CD4-positive, CD25-positive, alpha-beta regulatory T cell (primary cell): Measurements from ENCODE around the gene BTRC. TPM values are rescaled to one million over a fixed set of nuclear protein-coding genes. Genes with fewer than 3 reads are reported as not detected.
"Not testable (repeated sequence)": the region's sequence is repeated elsewhere in the genome, so short reads cannot be mapped to it uniquely, and the experiment has no call there.

Experiments used
- ATAC-seq, 2 donors: fragments of 150-1000 bp; cut with Tn5 transposase; one replicate each; pipeline ENCODE4 v1.10.0; 2021; ENCODE audit warnings: low read depth in 2 of 2, moderate number of reproducible peaks in 2 of 2, moderate library complexity in 1 of 2
- DNase-seq, 3 donors: peaks; one replicate each; pipeline versions ENCODE4 v3.0.0 to v3.0.0-alpha.2; 2012 to 2022; ENCODE audit warnings: mixed read lengths in 1 of 3
- H3K27ac ChIP-seq: one replicate; pipeline ENCODE4 v1.7.0; 2013; ENCODE audit warnings: mild to moderate bottlenecking, low read length; ENCODE audit not compliant: insufficient read depth, poor library complexity, severe bottlenecking
- H3K27me3 ChIP-seq: one replicate; pipeline ENCODE4 v1.7.0; 2013; ENCODE audit warnings: low read length; ENCODE audit not compliant: control insufficient read depth, insufficient read depth
- H3K36me3 ChIP-seq: one replicate; pipeline ENCODE4 v1.7.0; 2013; ENCODE audit warnings: mild to moderate bottlenecking, low read length, moderate library complexity; ENCODE audit not compliant: control insufficient read depth, insufficient read depth
- H3K4me1 ChIP-seq: 2 replicates; pipeline ENCODE4 v1.7.0; 2013; ENCODE audit warnings: mild to moderate bottlenecking, low read length; ENCODE audit not compliant: insufficient read depth, control insufficient read depth, poor library complexity, severe bottlenecking
- H3K4me3 ChIP-seq: one replicate; pipeline ENCODE4 v1.7.0; 2013; ENCODE audit warnings: low read depth, mild to moderate bottlenecking, low read length, moderate library complexity
- H3K9me3 ChIP-seq, 2 experiments: 1 replicate in 1 of 2; 2 replicates in 1 of 2; pipeline ENCODE4 v1.7.0; 2013; ENCODE audit warnings: low read length in 2 of 2, mild to moderate bottlenecking in 1 of 2, moderate library complexity in 1 of 2; ENCODE audit not compliant: control insufficient read depth in 2 of 2
- H3K27ac Mint-ChIP-seq, 3 donors: one replicate each; pipeline ENCODE4 v1.8.0; 2020 to 2022; ENCODE audit warnings: mild to moderate bottlenecking in 3 of 3, mixed read lengths in 3 of 3, moderate library complexity in 2 of 3
- H3K27me3 Mint-ChIP-seq: one replicate; pipeline ENCODE4 v1.8.0; 2022; ENCODE audit warnings: mild to moderate bottlenecking, mixed read lengths
- H3K36me3 Mint-ChIP-seq: one replicate; pipeline ENCODE4 v1.8.0; 2020; ENCODE audit warnings: mixed read lengths
- H3K4me1 Mint-ChIP-seq, 4 donors: one replicate each; pipeline ENCODE4 v1.8.0; 2020 to 2022; ENCODE audit warnings: mixed read lengths in 4 of 4, mild to moderate bottlenecking in 1 of 4
- H3K4me3 Mint-ChIP-seq, 4 donors: one replicate each; pipeline ENCODE4 v1.8.0; 2020 to 2022; ENCODE audit warnings: mild to moderate bottlenecking in 4 of 4, mixed read lengths in 4 of 4, moderate library complexity in 3 of 4
- H3K9me3 Mint-ChIP-seq, 7 donors: one replicate each; pipeline ENCODE4 v1.8.0; 2020 to 2022; ENCODE audit warnings: mixed read lengths in 7 of 7, mild to moderate bottlenecking in 3 of 7, moderate library complexity in 2 of 7
- polyA plus RNA-seq, 4 donors: library from polyadenylated mRNA; unstranded; fragments of 300-500 nt; fragmentation: Illumina TruSeq; gene quantifications; one replicate each; pipeline ENCODE4 v1.2.3, GENCODE V29; 2021
- total RNA-seq: library from RNA; stranded (reverse); gene quantifications from one replicate; pipeline ENCODE4 v1.2.3, GENCODE V29; 2022

The BTRC gene
- total and polyA plus RNA-seq, 5 donors from 2014 or later = 6.1 to 17.8 (median 8.9) TPM

- Histone ChIP-seq H3K27ac (no peak overlapping the region), H3K4me3 (no peak overlapping the region), H3K27me3 (no peaks in the 10 kb centered on the region), H3K4me1 (no peaks in the 10 kb centered on the region), H3K9me3 (peaks cover 9 to 16% of the 10 kb centered on the region in 2 experiments), H3K36me3 (peaks cover 4% of the 10 kb centered on the region)
- ATAC-seq = no peak
- Mint-ChIP-seq H3K9me3 (peaks cover 0 to 18% (median 2%) of the 10 kb centered on the region in 7 donors), H3K27ac (no peak overlapping the region), H3K27me3 (no peaks in the 10 kb centered on the region), H3K4me1 (peaks cover 5 to 13% (median 9%) of the 10 kb centered on the region in 4 donors), H3K36me3 (peaks cover 25% of the 10 kb centered on the region), H3K4me3 (no peak overlapping the region)
- no peak for DNase-seq
Measured at GRCh38 chr10:101411598-101411997, 57.6 kb downstream of the BTRC start.

DNA sequence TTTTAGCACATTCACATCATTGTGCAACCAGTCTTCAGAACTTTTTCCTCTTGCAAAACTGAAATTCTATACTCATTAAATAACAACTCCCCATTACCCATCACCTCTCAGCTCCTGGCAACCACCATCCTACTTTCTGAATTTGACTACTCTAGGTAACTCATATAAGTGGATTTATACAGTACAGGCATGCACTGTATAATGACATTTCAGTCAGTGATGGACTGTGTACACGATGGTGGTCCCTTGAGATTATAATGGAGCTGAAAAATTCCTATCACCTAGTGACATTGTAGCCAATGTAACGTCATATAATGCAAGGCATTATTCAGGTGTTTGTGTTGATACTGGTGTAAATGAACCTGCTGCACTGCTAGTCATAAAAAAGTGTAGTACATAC lies 60.1 kb downstream of the BTRC start:
- no peaks in the 10 kb centered on the region for H3K27me3 Mint-ChIP-seq
- Histone ChIP-seq H3K27me3 (no peaks in the 10 kb centered on the region), H3K27ac (no peak overlapping the region), H3K9me3 (peaks cover 9 to 16% of the 10 kb centered on the region in 2 experiments), H3K4me3 (no peak overlapping the region), H3K36me3 (peaks cover 1% of the 10 kb centered on the region), H3K4me1 (no peaks in the 10 kb centered on the region)
- peaks cover 5 to 19% (median 12%) of the 10 kb centered on the region in 4 donors for H3K4me1 Mint-ChIP-seq
- peaks cover 23% of the 10 kb centered on the region for H3K36me3 Mint-ChIP-seq
- H3K9me3 Mint-ChIP-seq = peaks cover 0 to 18% (median 2%) of the 10 kb centered on the region in 7 donors
- no peak overlapping the region for H3K4me3 Mint-ChIP-seq
- no peak for ATAC-seq
- DNase-seq = no peak
- no peak overlapping the region for H3K27ac Mint-ChIP-seq

- no peak overlapping the region for H3K4me3 ChIP-seq
- H3K9me3 Mint-ChIP-seq = peaks cover 0 to 11% (median 2%) of the 10 kb centered on the region in 7 donors
Measured at GRCh38 chr10:101415884-101416283, 61.9 kb downstream of the BTRC start.

GRCh38 chr10:101421967-101422366 lies 68.0 kb downstream of the BTRC start:
- not testable (repeated sequence) for H3K4me1 ChIP-seq, H3K36me3 ChIP-seq, H3K4me3 ChIP-seq, H3K27me3 Mint-ChIP-seq, H3K27me3 ChIP-seq, DNase-seq, H3K4me3 Mint-ChIP-seq, H3K9me3 ChIP-seq, ATAC-seq, H3K27ac ChIP-seq, H3K27ac Mint-ChIP-seq, H3K9me3 Mint-ChIP-seq
- Mint-ChIP-seq H3K36me3 (peaks cover 11% of the 10 kb centered on the region), H3K4me1 (peaks cover 0 to 30% (median 13%) of the 10 kb centered on the region in 4 donors)

More at GRCh38 chr10:101415884-101416283, 61.9 kb downstream of the BTRC start:
- Histone ChIP-seq H3K27me3 (no peaks in the 10 kb centered on the region), H3K4me1 (no peaks in the 10 kb centered on the region), H3K27ac (no peak overlapping the region), H3K36me3 (no peaks in the 10 kb centered on the region), H3K9me3 (peaks cover 9 to 14% of the 10 kb centered on the region in 2 experiments)
- DNase-seq (no peak), ATAC-seq (no peak)
- Mint-ChIP-seq H3K36me3 (peaks cover 18% of the 10 kb centered on the region), H3K27me3 (no peaks in the 10 kb centered on the region), H3K27ac (no peak overlapping the region), H3K4me1 (peaks cover 5 to 21% (median 15%) of the 10 kb centered on the region in 4 donors), H3K4me3 (no peak overlapping the region)

GRCh38 chr10:101425535-101425934 lies 71.6 kb downstream of the BTRC start:
- peaks cover 11% of the 10 kb centered on the region for H3K36me3 Mint-ChIP-seq

DNA sequence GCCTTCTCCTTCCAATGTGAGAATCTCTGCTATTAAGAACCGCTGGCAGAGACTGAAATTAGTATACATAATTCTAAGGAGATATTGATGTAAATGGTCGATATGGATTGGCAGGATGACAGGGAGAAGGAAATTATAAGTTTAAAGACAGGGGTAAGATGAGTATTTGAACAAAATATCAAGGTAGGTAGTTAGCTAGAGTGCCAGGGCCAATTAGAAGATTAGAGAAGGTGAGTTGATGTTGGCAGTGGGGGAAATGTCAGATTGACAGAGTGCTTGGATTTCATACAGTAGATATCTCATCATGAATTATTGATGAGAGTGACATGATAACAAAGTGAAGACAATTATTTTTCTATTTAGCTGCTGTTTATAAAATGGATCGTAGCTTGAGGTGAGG lies 74.1 kb downstream of the BTRC start:
- H3K36me3 Mint-ChIP-seq = peaks cover 12% of the 10 kb centered on the region
- H3K4me3 Mint-ChIP-seq = no peak overlapping the region

More at GRCh38 chr10:101425535-101425934, 71.6 kb downstream of the BTRC start:
- Histone ChIP-seq H3K27ac (no peak overlapping the region), H3K36me3 (no peaks in the 10 kb centered on the region), H3K4me3 (no peak overlapping the region), H3K4me1 (no peaks in the 10 kb centered on the region), H3K9me3 (no peaks in the 10 kb centered on the region), H3K27me3 (no peaks in the 10 kb centered on the region)
- no peak for DNase-seq
- Mint-ChIP-seq H3K4me3 (no peak overlapping the region), H3K27ac (no peak overlapping the region), H3K9me3 (peaks cover 0 to 1% (median 0%) of the 10 kb centered on the region in 7 donors), H3K27me3 (no peaks in the 10 kb centered on the region), H3K4me1 (peaks cover 0 to 27% (median 10%) of the 10 kb centered on the region in 4 donors)
- no peak for ATAC-seq

GRCh38 chr10:101429423-101429822 lies 75.5 kb downstream of the BTRC start:
- no peak overlapping the region for H3K4me3 Mint-ChIP-seq
- H3K9me3 ChIP-seq = no peaks in the 10 kb centered on the region
- ATAC-seq = no peak

More for the DNA sequence above, 74.1 kb downstream of the BTRC start:
- Histone ChIP-seq H3K4me3 (no peak overlapping the region), H3K36me3 (no peaks in the 10 kb centered on the region), H3K27me3 (no peaks in the 10 kb centered on the region), H3K4me1 (no peaks in the 10 kb centered on the region), H3K27ac (no peak overlapping the region), H3K9me3 (no peaks in the 10 kb centered on the region)
- Mint-ChIP-seq H3K9me3 (no peaks in the 10 kb centered on the region), H3K27me3 (no peaks in the 10 kb centered on the region), H3K4me1 (peaks cover 0 to 17% (median 8%) of the 10 kb centered on the region in 4 donors), H3K27ac (no peak overlapping the region)
- no peak for ATAC-seq
- DNase-seq = no peak

GRCh38 chr10:101436302-101436701 lies 82.3 kb downstream of the BTRC start:
- H3K4me1 Mint-ChIP-seq = peaks cover 0 to 12% (median 2%) of the 10 kb centered on the region in 4 donors
- H3K27ac Mint-ChIP-seq = peak overlapping the region in 1 of 3 donors; percentile 56
- Histone ChIP-seq H3K9me3 (no peaks in the 10 kb centered on the region), H3K4me3 (no peak overlapping the region), H3K4me1 (no peaks in the 10 kb centered on the region), H3K27me3 (no peaks in the 10 kb centered on the region), H3K27ac (no peak overlapping the region), H3K36me3 (no peaks in the 10 kb centered on the region)
- H3K4me3 Mint-ChIP-seq = no peak overlapping the region
- no peaks in the 10 kb centered on the region for H3K9me3 Mint-ChIP-seq
- no peak for DNase-seq
- ATAC-seq = no peak
- no peaks in the 10 kb centered on the region for H3K27me3 Mint-ChIP-seq
- H3K36me3 Mint-ChIP-seq = peaks cover 15% of the 10 kb centered on the region

More at GRCh38 chr10:101429423-101429822, 75.5 kb downstream of the BTRC start:
- peaks cover 12% of the 10 kb centered on the region for H3K36me3 Mint-ChIP-seq
- no peaks in the 10 kb centered on the region for H3K27me3 Mint-ChIP-seq
- Histone ChIP-seq H3K27ac (no peak overlapping the region), H3K4me3 (no peak overlapping the region), H3K27me3 (no peaks in the 10 kb centered on the region), H3K36me3 (no peaks in the 10 kb centered on the region), H3K4me1 (no peaks in the 10 kb centered on the region)
- peaks cover 0 to 20% (median 9%) of the 10 kb centered on the region in 4 donors for H3K4me1 Mint-ChIP-seq
- DNase-seq = no peak
- no peaks in the 10 kb centered on the region for H3K9me3 Mint-ChIP-seq
- H3K27ac Mint-ChIP-seq = no peak overlapping the region
